Measurements from ENCODE around the gene N4BP3.

DNA sequence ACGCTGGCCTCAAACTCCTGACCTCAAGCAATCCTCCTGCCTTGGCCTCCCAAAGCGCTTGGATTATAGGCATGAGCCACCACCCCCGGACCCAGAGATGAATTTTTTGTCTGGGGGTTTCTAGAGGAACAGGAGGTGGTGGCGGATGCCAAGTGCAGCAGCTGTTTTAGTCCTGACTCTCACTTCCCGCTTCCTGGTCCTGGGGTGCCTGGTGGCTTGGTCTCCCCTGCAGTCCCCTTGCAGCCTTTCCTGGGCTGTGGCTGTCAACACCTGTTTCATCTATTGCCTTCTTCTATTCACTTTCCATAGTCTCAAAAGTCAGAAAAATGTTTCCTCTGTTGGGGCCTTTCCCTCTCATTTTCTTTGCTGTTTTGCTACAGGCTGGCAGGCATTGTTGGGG lies 46.8 kb downstream of the N4BP3 start:
- TF ChIP-seq RBFOX2 (IDR thresholded peaks at IDR 0.05; ENCODE audit: low read depth, low read length) (no peak), EP300 (IDR thresholded peaks at IDR 0.05; ENCODE audit: low read depth in 2 of 2, low read length in 2 of 2) (no peak), EP300 (CRISPR knock-in tag; IDR thresholded peaks at IDR 0.05; ENCODE audit: borderline replicate concordance) (no peak), CENPT (CRISPR knock-in tag; IDR thresholded peaks at IDR 0.05; ENCODE audit: low read depth) (no peak), ZBTB26 (CRISPR knock-in tag; IDR thresholded peaks at IDR 0.05; ENCODE audit: borderline replicate concordance) (no peak), ZNF225 (CRISPR knock-in tag; IDR thresholded peaks at IDR 0.05) (no peak), JUNB (CRISPR knock-in tag; IDR thresholded peaks at IDR 0.05; ENCODE audit: borderline replicate concordance) (no peak), EZH2 (conservative IDR thresholded peaks at IDR 0.05; ENCODE audit: low read depth, low read length) (no peak), ZNF124 (CRISPR knock-in tag; IDR thresholded peaks at IDR 0.05) (no peak), ZFP36L1 (CRISPR knock-in tag; IDR thresholded peaks at IDR 0.05) (no peak)
- TF ChIP-seq, protein P1, sequence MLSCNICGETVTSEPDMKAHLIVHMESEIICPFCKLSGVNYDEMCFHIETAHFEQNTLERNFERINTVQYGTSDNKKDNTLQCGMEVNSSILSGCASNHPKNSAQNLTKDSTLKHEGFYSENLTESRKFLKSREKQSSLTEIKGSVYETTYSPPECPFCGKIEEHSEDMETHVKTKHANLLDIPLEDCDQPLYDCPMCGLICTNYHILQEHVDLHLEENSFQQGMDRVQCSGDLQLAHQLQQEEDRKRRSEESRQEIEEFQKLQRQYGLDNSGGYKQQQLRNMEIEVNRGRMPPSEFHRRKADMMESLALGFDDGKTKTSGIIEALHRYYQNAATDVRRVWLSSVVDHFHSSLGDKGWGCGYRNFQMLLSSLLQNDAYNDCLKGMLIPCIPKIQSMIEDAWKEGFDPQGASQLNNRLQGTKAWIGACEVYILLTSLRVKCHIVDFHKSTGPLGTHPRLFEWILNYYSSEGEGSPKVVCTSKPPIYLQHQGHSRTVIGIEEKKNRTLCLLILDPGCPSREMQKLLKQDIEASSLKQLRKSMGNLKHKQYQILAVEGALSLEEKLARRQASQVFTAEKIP (CRISPR knock-in tag; IDR thresholded peaks at IDR 0.05; ENCODE audit: borderline replicate concordance): no peak
- TF ChIP-seq, protein P2, sequence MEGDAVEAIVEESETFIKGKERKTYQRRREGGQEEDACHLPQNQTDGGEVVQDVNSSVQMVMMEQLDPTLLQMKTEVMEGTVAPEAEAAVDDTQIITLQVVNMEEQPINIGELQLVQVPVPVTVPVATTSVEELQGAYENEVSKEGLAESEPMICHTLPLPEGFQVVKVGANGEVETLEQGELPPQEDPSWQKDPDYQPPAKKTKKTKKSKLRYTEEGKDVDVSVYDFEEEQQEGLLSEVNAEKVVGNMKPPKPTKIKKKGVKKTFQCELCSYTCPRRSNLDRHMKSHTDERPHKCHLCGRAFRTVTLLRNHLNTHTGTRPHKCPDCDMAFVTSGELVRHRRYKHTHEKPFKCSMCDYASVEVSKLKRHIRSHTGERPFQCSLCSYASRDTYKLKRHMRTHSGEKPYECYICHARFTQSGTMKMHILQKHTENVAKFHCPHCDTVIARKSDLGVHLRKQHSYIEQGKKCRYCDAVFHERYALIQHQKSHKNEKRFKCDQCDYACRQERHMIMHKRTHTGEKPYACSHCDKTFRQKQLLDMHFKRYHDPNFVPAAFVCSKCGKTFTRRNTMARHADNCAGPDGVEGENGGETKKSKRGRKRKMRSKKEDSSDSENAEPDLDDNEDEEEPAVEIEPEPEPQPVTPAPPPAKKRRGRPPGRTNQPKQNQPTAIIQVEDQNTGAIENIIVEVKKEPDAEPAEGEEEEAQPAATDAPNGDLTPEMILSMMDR (CRISPR knock-in tag; IDR thresholded peaks at IDR 0.05): no peak
